GM12891 (cell line): ENCODE measurements around the gene PAQR8.

ENCODE experiments used
- PAX5 ChIP-seq: IDR thresholded peaks from 2 replicates; pipeline ENCODE4 v1.6.1; 2011; ENCODE audit warnings: low read length, moderate library complexity, mild to moderate bottlenecking; ENCODE audit not compliant: insufficient read depth, severe bottlenecking
- POLR2A ChIP-seq: IDR thresholded peaks from 2 replicates; pipeline ENCODE4 v1.6.1; 2011; ENCODE audit warnings: low read depth, low read length, control low read depth
- POLR2AphosphoS5 ChIP-seq: IDR thresholded peaks from 2 replicates; pipeline ENCODE4 v1.6.1; 2011; ENCODE audit warnings: low read depth, low read length, control low read depth
- SPI1 ChIP-seq: IDR thresholded peaks from 2 replicates; pipeline ENCODE4 v1.6.1; 2011; ENCODE audit warnings: low read depth, low read length, control low read depth
- TAF1 ChIP-seq: IDR thresholded peaks from 2 replicates; pipeline ENCODE4 v1.6.1; 2011; ENCODE audit warnings: low read depth, low read length, control low read depth

GRCh38 chr6:52420668-52421358, 58.9 kb downstream of the PAQR8 start:
- no peak for TF ChIP-seq POLR2AphosphoS5
- no peak for TF ChIP-seq TAF1
- TF ChIP-seq POLR2A, result no peak
- peak; percentile 18; the same call in 1 of the 2 replicates for TF ChIP-seq SPI1
- TF ChIP-seq PAX5, result no peak
